H9 (cell line): ENCODE results near the gene ZNF423. TPM values are rescaled to one million over a fixed set of nuclear protein-coding genes. Genes with fewer than 3 reads are reported as not detected.

Source experiments
- DNase-seq: peaks from one replicate; pipeline ENCODE4 v3.0.0-alpha.2; 2017
- H2AFZ ChIP-seq: one replicate; pipeline ENCODE4 v1.6.1; 2013; ENCODE audit warnings: mild to moderate bottlenecking, low read length, control low read depth, moderate library complexity
- H2AK5ac ChIP-seq: 2 replicates; pipeline ENCODE4 v1.6.1; 2013; ENCODE audit warnings: low read length, control low read depth, mixed read lengths; ENCODE audit not compliant: insufficient read length
- H2BK120ac ChIP-seq: one replicate; pipeline ENCODE4 v1.6.1; 2013; ENCODE audit warnings: low read depth, mild to moderate bottlenecking, low read length, control low read depth, inconsistent platforms; ENCODE audit not compliant: poor library complexity, severe bottlenecking
- H2BK12ac ChIP-seq: 2 replicates; pipeline ENCODE4 v1.6.1; 2013; ENCODE audit warnings: low read length, control low read depth, mixed read lengths, low read depth; ENCODE audit not compliant: insufficient read length
- H2BK15ac ChIP-seq: 2 replicates; pipeline ENCODE4 v1.6.1; 2013; ENCODE audit warnings: low read depth, low read length, control low read depth
- H2BK20ac ChIP-seq: one replicate; pipeline ENCODE4 v1.6.1; 2013; ENCODE audit warnings: low read depth, mild to moderate bottlenecking, low read length, control low read depth, inconsistent platforms; ENCODE audit not compliant: poor library complexity, severe bottlenecking
- H2BK5ac ChIP-seq: 2 replicates; pipeline ENCODE4 v1.6.1; 2013; ENCODE audit warnings: low read length, control low read depth, mixed read lengths; ENCODE audit not compliant: insufficient read length
- H3K14ac ChIP-seq: 2 replicates; pipeline ENCODE4 v1.6.1; 2013; ENCODE audit warnings: low read length, control low read depth; ENCODE audit not compliant: insufficient read depth
- H3K18ac ChIP-seq: 2 replicates; pipeline ENCODE4 v1.6.1; 2013; ENCODE audit warnings: low read depth, mild to moderate bottlenecking, mixed read lengths, low read length, control low read depth; ENCODE audit not compliant: insufficient read length
- H3K23ac ChIP-seq: 2 replicates; pipeline ENCODE4 v1.6.1; 2013; ENCODE audit warnings: low read length, control low read depth, mixed read lengths, low read depth; ENCODE audit not compliant: insufficient read length
- H3K23me2 ChIP-seq: 2 replicates; pipeline ENCODE4 v1.6.1; 2013; ENCODE audit warnings: low read depth, mild to moderate bottlenecking, mixed read lengths, low read length, control low read depth; ENCODE audit not compliant: insufficient read length, poor library complexity, severe bottlenecking
- H3K27ac ChIP-seq: 2 replicates; pipeline ENCODE4 v1.5.1; 2013; ENCODE audit warnings: low read length, control low read depth, mixed read lengths, low read depth; ENCODE audit not compliant: insufficient read length
- H3K27me3 ChIP-seq: 2 replicates; pipeline ENCODE4 v1.6.1; 2013; ENCODE audit warnings: low read length, control low read depth, inconsistent platforms; ENCODE audit not compliant: insufficient read depth
- H3K4ac ChIP-seq: 2 replicates; pipeline ENCODE4 v1.6.1; 2013; ENCODE audit warnings: low read depth, mild to moderate bottlenecking, control low read depth, inconsistent platforms, low read length, moderate library complexity
- H3K4me1 ChIP-seq: 2 replicates; pipeline ENCODE4 v1.6.1; 2013; ENCODE audit warnings: low read length, control low read depth, inconsistent platforms; ENCODE audit not compliant: insufficient read depth
- H3K4me2 ChIP-seq: 2 replicates; pipeline ENCODE4 v1.6.1; 2013; ENCODE audit warnings: low read length, control low read depth, mixed read lengths; ENCODE audit not compliant: insufficient read length, insufficient read depth
- H3K56ac ChIP-seq: 2 replicates; pipeline ENCODE4 v1.6.1; 2013; ENCODE audit warnings: low read depth, mild to moderate bottlenecking, mixed read lengths, low read length, control low read depth; ENCODE audit not compliant: insufficient read length
- H3K79me1 ChIP-seq: 2 replicates; pipeline ENCODE4 v1.6.1; 2013; ENCODE audit warnings: low read depth, mild to moderate bottlenecking, moderate library complexity, low read length, control low read depth, inconsistent platforms; ENCODE audit not compliant: insufficient read depth, poor library complexity, severe bottlenecking
- H3K79me2 ChIP-seq: 2 replicates; pipeline ENCODE4 v1.6.1; 2013; ENCODE audit warnings: low read length, control low read depth, inconsistent platforms; ENCODE audit not compliant: insufficient read depth
- H3K9ac ChIP-seq: 2 replicates; pipeline ENCODE4 v1.6.1; 2013; ENCODE audit warnings: low read length, control low read depth, mixed read lengths; ENCODE audit not compliant: insufficient read length; ENCODE audit errors: extremely low read depth
- H3K9me3 ChIP-seq: one replicate; pipeline ENCODE4 v1.6.1; 2013; ENCODE audit warnings: low read depth, low read length, inconsistent platforms; ENCODE audit not compliant: control insufficient read depth
- H3T11ph ChIP-seq: one replicate; pipeline ENCODE4 v1.6.1; 2013; ENCODE audit warnings: mild to moderate bottlenecking, low read length, control low read depth, inconsistent platforms
- H4K20me1 ChIP-seq: one replicate; pipeline ENCODE4 v1.6.1; 2013; ENCODE audit not compliant: control insufficient read depth, insufficient read length, insufficient read depth
- H4K5ac ChIP-seq: 2 replicates; pipeline ENCODE4 v1.6.1; 2013; ENCODE audit warnings: low read depth, mild to moderate bottlenecking, mixed read lengths, low read length, control low read depth; ENCODE audit not compliant: insufficient read length
- H4K8ac ChIP-seq: replicated peaks from 2 replicates; pipeline ENCODE4 v1.6.1; 2013; ENCODE audit warnings: low read length, control low read depth, mixed read lengths, low read depth; ENCODE audit not compliant: insufficient read length
- H4K91ac ChIP-seq: 2 replicates; pipeline ENCODE4 v1.6.1; 2013; ENCODE audit warnings: low read depth, mild to moderate bottlenecking, moderate library complexity, mixed read lengths, low read length, control low read depth; ENCODE audit not compliant: insufficient read length
- H3K27ac Mint-ChIP-seq, 3 experiments: 2 replicates in 2 of 3; 3 replicates in 1 of 3; pipeline ENCODE4 v1.8.0; 2020 to 2021; ENCODE audit warnings: mixed read lengths in 3 of 3, mild to moderate bottlenecking in 1 of 3, moderate library complexity in 1 of 3
- H3K27me3 Mint-ChIP-seq: 2 replicates; pipeline ENCODE4 v1.8.0; 2021; ENCODE audit warnings: low read depth, mild to moderate bottlenecking, moderate library complexity, mixed read lengths
- H3K36me3 Mint-ChIP-seq, 3 experiments: 2 replicates in 2 of 3; 3 replicates in 1 of 3; pipeline ENCODE4 v1.8.0; 2020 to 2021; ENCODE audit warnings: low read depth in 3 of 3, mixed read lengths in 3 of 3; ENCODE audit not compliant: insufficient read depth in 1 of 3
- H3K4me1 Mint-ChIP-seq, 2 experiments: 2 replicates each; pipeline ENCODE4 v1.8.0; 2020; ENCODE audit warnings: mixed read lengths in 2 of 2
- H3K4me3 Mint-ChIP-seq, 2 experiments: 2 replicates in 1 of 2; 3 replicates in 1 of 2; pipeline ENCODE4 v1.8.0; 2020 to 2021; ENCODE audit warnings: mild to moderate bottlenecking in 2 of 2, mixed read lengths in 2 of 2, moderate library complexity in 1 of 2
- H3K9me3 Mint-ChIP-seq, 2 experiments: 2 replicates in 1 of 2; 3 replicates in 1 of 2; pipeline ENCODE4 v1.8.0; 2020; ENCODE audit warnings: mild to moderate bottlenecking in 2 of 2, mixed read lengths in 2 of 2, moderate library complexity in 1 of 2
- CTCF ChIP-seq: fragments of 200-600 bp; sonication (generic); conservative IDR thresholded peaks from 3 replicates; pipeline ENCODE4 v1.8.0; 2021; ENCODE audit warnings: antibody characterized with exemption, mild to moderate bottlenecking
- WGBS: extraction: QIAGEN DNeasy Blood & Tissue Kit; methylation state at CpG from one replicate; pipeline ENCODE4 v1.1.7; 2013; ENCODE audit warnings: missing lambda C conversion rate, low lambda C conversion rate, mixed read lengths; ENCODE audit not compliant: insufficient read length; ENCODE audit errors: extremely low coverage; 5-methylcytosine and 5-hydroxymethylcytosine counted together
- total RNA-seq: library from RNA; stranded (reverse); gene quantifications from 2 replicates; pipeline ENCODE4 v1.2.1, GENCODE V29; 2021

ZNF423 gene
- total RNA-seq, 1 experiment from 2014 or later = 51.5 TPM

GRCh38 chr16:49496656-49497055 lies 359.3 kb downstream of the ZNF423 start:
- H3K36me3 Mint-ChIP-seq = peaks cover 0 to 6% (median 3%) of the 10 kb centered on the region in 3 experiments; a peak in 5 of 7 replicates
- H3K9me3 ChIP-seq = no peaks in the 10 kb centered on the region

More at GRCh38 chr16:49496656-49497055, 359.3 kb downstream of the ZNF423 start:
- Histone ChIP-seq H3K23ac (no peak overlapping the region), H2AK5ac (no peak overlapping the region), H4K8ac (no peak overlapping the region), H3K27ac (no peak overlapping the region), H3K14ac (no peak overlapping the region; the same call in 1 of the 2 replicates), H2BK20ac (no peak overlapping the region), H4K20me1 (no peaks in the 10 kb centered on the region), H2BK12ac (no peak overlapping the region), H3T11ph (no peak overlapping the region), H3K4me2 (no peak overlapping the region), H3K56ac (no peak overlapping the region), H2BK5ac (no peak overlapping the region), H2BK120ac (no peak overlapping the region), H3K4ac (no peak overlapping the region), H4K91ac (no peak overlapping the region), H3K9ac (no peak overlapping the region), H4K5ac (no peak overlapping the region), H3K18ac (no peak overlapping the region), H3K4me1 (no peaks in the 10 kb centered on the region), H2BK15ac (no peak overlapping the region), H3K23me2 (no peaks in the 10 kb centered on the region), H2AFZ (no peak overlapping the region), H3K79me2 (no peaks in the 10 kb centered on the region), H3K79me1 (no peaks in the 10 kb centered on the region), H3K27me3 (no peaks in the 10 kb centered on the region)
- Mint-ChIP-seq H3K4me3 (no peak overlapping the region), H3K4me1 (peaks cover 4 to 16% of the 10 kb centered on the region in 2 experiments), H3K27me3 (no peaks in the 10 kb centered on the region; the same call in 1 of the 2 replicates), H3K27ac (no peak overlapping the region), H3K9me3 (no peaks in the 10 kb centered on the region)
- no CpG with 5 or more reads among the region's 5 CpGs for WGBS
- no peak for TF ChIP-seq CTCF
- no peak for DNase-seq
